ENCODE data around the gene CAV3.

- TF ChIP-seq ZBTB11 (tag by site-specific recombination; conservative IDR thresholded peaks at IDR 0.05; ENCODE audit: low read depth) = no peak
- TF ChIP-seq MYNN (tag by site-specific recombination; IDR thresholded peaks at IDR 0.05; ENCODE audit: borderline replicate concordance) = no peak
- TF ChIP-seq ZNF366 (tag by site-specific recombination; conservative IDR thresholded peaks at IDR 0.05) = no peak
- TF ChIP-seq ZBTB21 (tag by site-specific recombination; IDR thresholded peaks at IDR 0.05) = no peak
- no peak for TF ChIP-seq YY1 (tag by site-specific recombination; IDR thresholded peaks at IDR 0.05)
- no peak for TF ChIP-seq SALL2 (tag by site-specific recombination; IDR thresholded peaks at IDR 0.05; ENCODE audit: borderline replicate concordance)
- TF ChIP-seq ZNF121 (tag by site-specific recombination; IDR thresholded peaks at IDR 0.05) = no peak
- TF ChIP-seq ZNF221 (tag by site-specific recombination; IDR thresholded peaks at IDR 0.05; ENCODE audit: borderline replicate concordance) = no peak
- no peak for TF ChIP-seq CTCF (tag by site-specific recombination; IDR thresholded peaks at IDR 0.05)
- TF ChIP-seq ZSCAN4 (tag by site-specific recombination; IDR thresholded peaks at IDR 0.05) = no peak
- no peak for TF ChIP-seq PATZ1 (tag by site-specific recombination; IDR thresholded peaks at IDR 0.05)
Measured at GRCh38 chr3:8756671-8757070, 23.1 kb downstream of the CAV3 start.
